HG03521 (cell line): ENCODE results near the gene TMEM147.

Source experiments
- ATAC-seq: cut with Tn5 transposase; IDR thresholded peaks from one replicate; pipeline ENCODE4 v1.9.1; 2021; ENCODE audit warnings: mild to moderate bottlenecking, moderate library complexity; ENCODE audit not compliant: unreplicated experiment

Gene TMEM147

DNA sequence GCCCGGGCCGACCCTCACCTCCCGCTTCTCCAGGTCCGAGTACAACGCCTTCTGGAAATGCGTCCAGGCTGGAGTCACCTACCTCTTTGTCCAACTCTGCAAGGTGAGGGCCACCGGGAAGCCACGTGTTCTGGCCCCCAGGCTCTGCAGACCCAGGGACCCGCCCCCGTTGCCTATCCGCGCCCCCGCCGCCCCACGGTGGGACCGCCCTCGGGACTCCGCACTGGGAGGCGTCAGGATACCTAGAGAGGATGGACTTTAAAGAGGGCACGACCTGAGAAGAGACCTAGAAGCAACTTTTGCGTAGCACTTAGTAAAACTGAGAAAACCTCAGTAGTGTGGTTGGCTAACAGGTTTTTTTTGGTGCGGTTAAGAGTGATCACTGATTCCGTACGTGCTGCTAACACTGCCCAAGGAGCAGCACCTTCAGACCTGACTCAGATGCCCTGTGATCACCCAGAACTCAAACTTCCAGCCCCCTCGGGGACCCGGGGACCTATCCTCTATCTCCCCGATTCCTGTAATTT lies 492 bp downstream of the TMEM147 start:
- no peak for ATAC-seq

DNA sequence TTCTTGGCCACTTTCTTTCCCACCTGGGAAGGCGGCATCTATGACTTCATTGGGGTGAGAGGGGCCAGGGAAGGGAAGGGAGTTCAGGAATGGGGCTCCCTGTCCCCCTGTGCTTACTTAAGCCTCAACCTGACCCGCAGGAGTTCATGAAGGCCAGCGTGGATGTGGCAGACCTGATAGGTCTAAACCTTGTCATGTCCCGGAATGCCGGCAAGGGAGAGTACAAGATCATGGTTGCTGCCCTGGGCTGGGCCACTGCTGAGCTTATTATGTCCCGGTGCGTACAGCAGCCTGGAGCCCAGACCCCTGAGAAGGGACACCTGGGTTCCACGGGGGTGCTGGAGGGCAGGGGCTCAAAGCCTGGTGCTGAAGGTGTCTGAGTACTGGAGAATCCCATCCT lies 1.1 kb downstream of the TMEM147 start:
- ATAC-seq: no peak

DNA sequence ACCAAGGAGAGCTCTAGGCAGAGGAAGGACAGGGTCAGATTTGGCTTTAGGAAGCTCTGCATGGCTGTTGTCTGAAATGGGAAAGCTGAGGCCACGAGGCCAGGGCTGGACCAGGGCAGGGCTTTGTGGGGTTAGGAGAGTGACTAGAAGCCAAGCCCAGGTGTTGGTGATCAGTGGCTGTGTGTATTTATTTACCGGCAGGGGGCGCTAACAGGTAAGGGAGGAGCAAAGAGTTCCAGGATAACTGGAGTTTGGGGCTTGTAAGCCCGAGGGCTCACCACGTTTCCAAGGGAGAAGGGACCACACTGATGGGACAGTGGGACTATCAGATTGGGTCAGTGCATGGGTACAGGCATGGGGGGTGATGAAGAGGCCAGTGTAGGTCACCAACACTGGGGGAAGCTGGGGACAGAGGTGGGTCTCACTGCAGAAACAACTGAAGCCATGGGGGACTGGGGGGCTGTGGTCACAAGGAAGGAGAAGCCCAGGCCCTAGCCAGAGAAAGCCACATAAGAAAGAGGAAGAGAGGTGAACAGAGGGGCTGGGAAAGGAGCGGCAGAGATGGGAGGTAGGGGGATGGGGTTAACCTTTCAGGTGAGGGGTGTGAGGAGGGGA lies 3.9 kb downstream of the TMEM147 start:
- ATAC-seq: no peak

DNA sequence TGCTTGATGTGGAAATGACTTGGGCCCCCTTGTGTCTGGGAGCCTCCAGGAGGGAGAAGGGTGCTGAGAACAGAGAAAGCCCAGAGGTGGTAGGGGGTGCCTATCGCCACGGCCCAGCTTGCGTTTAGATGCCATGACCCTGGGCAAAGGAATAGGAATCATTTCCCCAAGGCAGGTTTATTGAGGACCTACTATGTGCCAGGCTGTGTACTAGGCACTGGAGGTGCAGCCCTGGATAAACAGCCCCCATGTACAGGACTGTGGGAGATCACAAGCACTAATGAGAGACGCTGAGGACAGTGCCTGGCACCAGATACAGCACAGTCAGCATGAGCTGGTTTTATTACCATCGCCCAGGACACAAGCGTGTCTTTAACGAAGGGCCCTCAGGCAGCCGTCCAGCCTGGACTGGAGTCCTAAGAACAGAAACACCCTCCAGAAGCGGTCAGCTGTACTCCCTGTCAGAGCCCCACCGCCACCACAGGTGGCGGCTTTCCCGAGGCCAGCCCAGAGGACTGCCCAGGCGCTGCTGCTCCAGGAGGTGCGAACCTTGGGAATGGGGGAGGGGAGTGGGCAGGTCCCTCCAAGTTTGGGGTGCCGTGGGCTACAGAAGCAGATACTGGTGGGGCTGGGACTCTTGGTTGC lies 4.6 kb downstream of the TMEM147 start:
- no peak for ATAC-seq

DNA sequence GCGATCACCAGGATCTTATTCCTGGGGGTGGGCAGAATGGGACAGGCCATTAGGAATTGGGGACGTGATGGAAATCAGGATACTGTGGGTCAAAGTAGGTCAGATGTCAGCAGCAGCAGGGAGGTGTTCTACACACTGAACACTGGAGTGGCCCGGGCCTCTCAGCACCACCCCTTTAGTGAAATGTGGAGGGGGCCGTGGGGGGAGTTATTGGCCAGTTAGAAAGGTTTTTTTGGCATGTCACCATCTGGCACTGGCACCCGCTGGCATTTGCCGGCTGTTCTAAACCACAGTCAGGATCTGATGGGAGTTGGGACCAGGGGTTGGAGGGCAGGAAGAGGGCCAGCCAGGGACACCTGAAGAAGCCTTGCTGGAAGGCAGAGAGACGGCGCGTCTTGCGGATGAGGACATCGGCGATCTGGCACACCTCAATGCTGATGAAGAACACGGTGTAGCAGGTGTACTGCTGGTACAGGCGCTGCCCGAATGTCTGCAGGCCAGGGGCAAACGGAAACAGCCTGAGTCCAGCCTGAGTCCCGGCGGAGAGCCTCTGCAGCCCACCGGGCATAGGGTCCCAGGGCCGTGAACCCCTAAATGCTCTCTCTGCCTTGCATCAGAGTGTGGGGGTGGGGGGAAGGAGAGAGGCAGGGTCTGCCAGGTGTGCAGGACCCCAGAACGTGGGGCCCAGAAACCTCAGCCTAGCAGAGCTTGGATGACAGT lies 5.8 kb downstream of the TMEM147 start:
- no peak for ATAC-seq

- no peak for ATAC-seq
These were observed 7.3 kb downstream of the TMEM147 start for GRCh38 chr19:35552534-35553384.

DNA sequence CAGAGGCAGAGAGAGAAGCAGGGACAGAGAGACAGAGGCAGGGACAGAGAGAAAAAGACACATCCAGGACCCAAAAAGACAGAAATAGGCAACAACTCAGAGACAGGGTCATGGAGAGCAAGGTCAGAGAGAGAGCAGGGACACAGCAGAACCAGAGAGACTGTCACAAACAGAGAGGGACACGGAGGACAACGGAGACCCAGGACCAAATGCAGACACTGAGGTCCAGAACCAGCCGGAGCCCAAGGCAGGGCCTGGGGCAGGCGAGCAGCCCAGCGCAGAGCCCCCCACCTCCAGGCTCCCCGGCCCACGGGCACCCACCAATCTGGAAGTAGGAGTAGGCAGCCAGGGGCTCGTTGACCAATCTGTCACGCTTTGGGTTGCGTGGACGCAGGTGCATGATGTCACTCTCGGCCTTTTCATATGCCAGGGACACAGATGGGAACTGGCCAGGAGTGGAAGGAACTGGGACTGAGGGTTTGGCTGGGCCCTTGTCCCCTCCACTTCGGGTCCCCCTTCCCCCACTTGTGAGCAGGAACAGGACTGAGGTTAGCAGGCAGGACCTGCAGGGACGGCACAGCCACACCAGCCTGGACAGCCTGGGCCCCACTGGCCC lies 8.1 kb downstream of the TMEM147 start:
- ATAC-seq: no peak

- ATAC-seq: no peak
These were observed 8.7 kb downstream of the TMEM147 start for GRCh38 chr19:35554076-35554475.

GRCh38 chr19:35555301-35556005 lies 10.0 kb downstream of the TMEM147 start:
- ATAC-seq: no peak

- ATAC-seq: no peak
These were observed 10.7 kb downstream of the TMEM147 start for GRCh38 chr19:35556025-35556590.

DNA sequence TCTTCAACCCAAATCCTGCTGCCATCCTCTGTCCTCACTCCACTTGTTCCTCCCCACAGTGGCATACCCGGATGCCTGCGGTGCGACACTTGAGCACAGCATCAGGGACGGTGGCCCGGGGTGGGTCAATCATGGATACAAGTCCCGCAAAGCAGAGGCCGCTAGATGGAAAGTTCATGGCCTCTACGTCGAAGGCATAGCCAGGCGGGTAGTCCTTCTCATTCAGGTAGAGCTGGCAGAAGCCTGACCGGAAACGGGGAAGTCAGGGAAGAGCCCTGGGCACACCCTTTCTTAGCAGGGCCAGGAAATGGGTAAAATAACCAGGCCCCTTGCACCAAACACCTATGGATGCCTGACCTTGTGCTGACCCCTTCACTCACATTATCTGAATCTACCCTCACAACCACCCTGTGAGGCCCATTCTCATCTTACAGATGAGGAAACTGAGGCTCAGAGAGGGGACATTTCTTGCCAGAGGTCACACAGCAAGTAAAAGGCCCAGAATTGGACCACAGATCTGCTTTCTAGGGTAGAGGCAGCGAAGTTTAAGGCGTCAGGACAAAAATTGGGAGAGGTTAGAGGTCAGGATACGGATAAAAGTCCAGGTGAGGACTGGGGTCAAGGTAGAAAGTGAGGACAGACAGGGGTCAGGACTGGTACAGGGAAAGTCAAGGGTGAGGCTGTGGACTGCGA lies 11.6 kb downstream of the TMEM147 start:
- no peak for ATAC-seq

GRCh38 chr19:35557539-35558399 lies 12.3 kb downstream of the TMEM147 start:
- no peak for ATAC-seq

- no peak for ATAC-seq
These were observed 13.2 kb downstream of the TMEM147 start for GRCh38 chr19:35558400-35559280.

- ATAC-seq: peak; percentile 50
These were observed 13.8 kb downstream of the TMEM147 start for GRCh38 chr19:35559281-35559659.

GRCh38 chr19:35559781-35560180 lies 14.4 kb downstream of the TMEM147 start:
- ATAC-seq: no peak

DNA sequence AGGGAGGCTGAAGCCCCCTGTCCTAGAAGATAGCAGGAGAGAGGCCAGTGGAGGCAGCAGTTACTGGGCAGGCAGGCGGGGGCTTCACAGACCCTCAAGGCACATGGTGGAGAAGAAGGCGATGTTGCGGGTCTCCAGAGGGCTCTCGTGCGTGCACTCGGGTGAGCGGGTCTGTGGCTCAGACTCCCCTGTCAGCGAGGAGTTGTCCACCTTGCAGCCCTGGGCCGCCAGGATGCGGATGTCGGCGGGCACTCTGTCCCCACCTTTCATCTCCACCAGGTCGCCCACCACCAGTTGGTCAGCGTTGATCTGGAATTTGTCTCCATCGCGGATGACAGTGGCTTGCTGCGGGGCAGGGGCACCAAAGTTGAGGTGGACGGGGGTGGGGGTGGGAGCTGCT lies 14.8 kb downstream of the TMEM147 start:
- no peak for ATAC-seq

GRCh38 chr19:35560677-35561076 lies 15.3 kb downstream of the TMEM147 start:
- ATAC-seq: no peak
